ENCODE measurements around the gene BANP.
"Not testable (repeated sequence)": the region's sequence is repeated elsewhere in the genome, so short reads cannot be mapped to it uniquely, and the experiment has no call there.

BANP gene

DNA sequence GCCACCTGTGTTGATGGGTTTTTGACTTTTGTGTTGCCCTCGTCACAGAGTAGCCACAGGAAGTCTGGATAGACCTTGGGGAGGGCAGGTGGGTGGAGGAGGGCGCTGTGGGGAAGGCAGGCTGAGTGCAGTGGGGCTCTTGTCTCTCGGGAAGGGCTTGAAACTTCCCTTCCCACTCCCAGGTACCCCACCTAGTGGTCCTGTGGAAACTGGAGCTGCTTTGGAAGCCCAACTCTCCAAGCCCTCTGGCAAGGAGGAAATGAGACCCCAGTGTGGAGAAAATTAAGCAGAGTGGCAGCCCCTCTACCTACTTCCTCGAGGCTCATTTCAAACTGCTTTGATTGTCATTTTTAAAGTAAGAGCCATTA is 24.1 kb upstream of the BANP start:
- DNase-seq = no peak

DNA sequence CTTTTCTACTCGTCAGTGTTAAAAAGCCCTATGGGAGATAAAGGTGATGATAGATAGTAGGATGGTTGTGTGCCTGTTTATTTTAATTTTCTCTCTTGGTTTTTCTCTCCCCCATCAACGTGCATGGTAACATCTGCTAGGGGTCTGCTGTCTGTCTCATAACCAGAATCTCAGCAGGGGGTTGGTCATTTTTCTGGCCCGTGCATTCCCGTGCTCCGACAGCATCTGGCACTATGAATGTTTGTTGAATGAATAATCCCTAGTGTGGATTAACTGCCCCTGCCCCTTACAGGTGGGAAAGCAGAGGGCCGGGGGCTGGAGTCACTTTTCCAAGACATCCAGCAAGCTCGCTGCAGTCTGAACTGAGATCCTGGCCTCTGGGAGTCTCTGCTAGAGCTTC is 21.2 kb upstream of the BANP start:
- DNase-seq = no peak

DNA sequence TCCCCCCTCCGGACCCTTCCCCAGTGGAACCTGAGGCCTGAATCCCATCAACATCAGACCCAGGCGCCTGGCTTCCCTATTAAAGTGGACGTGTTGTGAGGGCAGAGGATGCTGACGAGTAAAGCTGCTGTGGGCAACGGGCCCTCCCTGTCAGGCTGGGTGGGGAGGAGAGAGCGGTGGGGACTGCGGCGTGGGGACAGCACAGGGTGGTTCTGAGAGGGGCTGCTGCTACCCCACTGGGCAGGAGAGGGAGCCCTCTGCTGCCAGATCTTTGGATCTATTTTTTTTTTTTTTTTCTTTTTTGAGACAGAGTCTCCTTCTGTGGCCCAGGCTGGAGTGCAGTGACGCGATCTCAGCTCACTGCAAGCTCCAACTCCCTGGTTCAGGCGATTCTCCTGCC is 20.8 kb upstream of the BANP start:
- no peak for DNase-seq

DNA sequence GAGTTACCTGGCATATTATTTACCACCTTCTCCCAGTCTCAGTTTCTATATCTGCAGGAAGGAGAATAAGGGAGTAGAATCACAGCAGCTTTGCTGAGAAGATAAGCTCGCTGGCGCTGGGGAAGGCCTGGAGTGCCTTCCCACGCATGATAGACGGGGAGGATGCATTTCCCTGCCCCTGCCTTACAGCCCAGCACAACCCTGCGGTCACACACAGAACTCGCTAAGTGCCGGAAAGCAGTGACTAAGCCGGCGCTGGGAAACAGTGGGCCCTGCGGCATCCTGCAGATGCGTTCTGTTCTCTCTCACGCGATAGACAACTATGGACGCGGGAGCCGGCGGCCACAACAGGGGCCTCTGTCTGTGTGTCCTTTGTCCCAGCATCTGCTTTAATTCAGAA is 19.7 kb upstream of the BANP start:
- DNase-seq = peak; percentile 44

DNA sequence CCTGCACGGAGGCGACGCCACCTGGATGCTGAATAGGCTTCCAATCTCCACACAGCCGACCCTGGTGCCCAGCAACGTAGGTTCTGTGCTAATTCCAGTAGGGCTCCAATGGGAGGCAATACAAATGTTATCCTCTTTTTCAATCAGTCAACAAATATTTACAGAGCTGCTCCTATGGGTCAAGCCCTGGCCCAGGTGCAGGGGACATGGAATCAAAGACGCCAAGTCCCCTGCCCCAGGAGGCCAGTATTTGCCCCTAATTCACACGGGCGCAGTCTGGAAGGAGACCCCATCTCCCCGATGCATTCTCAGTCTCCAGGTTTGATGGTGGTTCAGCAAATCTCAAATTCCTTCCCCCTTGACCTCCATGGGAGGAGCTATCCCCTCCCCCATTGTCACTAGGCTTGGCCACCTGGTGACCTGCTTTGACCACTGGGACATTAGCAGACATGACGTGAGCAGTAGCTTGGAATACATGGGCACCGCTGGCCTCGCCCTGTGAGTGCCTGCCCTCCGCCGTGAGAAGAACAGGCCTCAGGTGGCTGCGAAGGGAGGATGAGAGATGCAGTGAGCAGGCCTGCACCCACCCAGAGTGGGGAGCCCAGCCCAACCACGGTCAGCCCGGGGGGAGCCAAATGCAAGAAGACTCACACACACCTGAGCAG is 18.6 kb upstream of the BANP start:
- DNase-seq = not testable (repeated sequence)

DNA sequence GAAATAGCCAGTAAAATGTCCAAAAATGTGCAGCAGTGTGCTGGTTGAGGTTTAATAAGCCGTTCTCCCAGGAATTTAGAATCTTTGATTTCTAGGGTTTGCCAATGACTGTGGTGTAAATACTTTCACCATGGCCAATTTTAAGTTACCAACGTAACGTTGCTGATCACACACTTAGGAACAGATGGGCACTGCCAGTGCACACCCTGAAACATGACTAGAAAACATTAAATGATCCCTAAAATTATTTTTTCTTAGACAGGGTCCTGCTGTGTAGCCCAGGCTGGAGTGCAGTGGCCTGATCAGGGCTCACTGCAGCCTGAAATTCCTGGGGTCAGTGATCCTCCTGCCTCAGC is 18.1 kb upstream of the BANP start:
- DNase-seq = no peak

DNA sequence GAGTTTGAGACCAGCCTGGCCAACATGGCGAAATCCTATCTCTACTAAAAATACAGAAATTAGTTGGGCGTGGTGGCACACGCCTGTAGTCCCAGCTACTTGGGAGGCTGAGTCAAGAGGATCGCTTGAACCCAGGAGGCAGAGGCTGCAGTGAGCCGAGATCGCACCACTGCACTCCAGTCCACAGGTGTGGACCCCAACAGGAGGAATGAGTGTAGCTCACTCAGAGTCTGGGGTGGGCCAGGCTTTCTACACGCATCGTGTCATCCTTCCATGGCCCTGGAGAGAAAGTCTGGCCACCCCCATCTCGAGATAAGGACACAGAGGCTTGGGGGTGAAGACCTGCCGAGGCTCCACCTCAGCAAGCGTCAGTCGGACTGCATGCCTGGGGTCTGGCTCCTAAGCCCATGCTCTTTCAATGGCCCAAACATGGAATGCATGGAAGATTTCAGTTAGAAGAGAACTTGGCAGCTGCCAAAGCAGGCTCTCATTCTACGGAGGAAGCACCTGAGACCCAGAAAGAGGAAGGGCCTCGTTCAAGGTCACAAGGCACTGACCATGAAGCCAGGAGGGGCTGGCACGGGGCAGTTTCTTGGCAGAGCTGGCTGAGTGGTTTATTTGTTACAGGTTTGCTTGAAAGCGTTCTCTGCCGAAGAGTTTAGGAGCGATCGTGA is 16.3 kb upstream of the BANP start:
- not testable (repeated sequence) for DNase-seq

DNA sequence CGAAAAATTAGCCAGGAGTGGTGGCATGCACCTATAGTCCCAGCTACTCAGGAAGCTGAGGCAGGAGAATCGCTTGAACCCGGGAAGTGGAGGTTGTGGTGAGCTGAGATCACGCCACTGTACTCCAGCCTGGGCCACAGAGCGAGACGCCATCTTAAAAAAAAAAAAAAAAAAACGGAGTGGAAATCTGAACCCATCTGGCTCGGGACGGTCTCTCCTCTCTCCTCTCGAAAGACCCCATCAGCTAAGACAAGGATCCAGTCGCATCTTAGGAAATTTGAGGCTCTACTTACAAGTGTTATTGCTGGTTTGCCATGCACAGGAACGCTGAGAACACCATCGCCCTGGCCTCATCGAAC is 15.2 kb upstream of the BANP start:
- not testable (repeated sequence) for DNase-seq

DNA sequence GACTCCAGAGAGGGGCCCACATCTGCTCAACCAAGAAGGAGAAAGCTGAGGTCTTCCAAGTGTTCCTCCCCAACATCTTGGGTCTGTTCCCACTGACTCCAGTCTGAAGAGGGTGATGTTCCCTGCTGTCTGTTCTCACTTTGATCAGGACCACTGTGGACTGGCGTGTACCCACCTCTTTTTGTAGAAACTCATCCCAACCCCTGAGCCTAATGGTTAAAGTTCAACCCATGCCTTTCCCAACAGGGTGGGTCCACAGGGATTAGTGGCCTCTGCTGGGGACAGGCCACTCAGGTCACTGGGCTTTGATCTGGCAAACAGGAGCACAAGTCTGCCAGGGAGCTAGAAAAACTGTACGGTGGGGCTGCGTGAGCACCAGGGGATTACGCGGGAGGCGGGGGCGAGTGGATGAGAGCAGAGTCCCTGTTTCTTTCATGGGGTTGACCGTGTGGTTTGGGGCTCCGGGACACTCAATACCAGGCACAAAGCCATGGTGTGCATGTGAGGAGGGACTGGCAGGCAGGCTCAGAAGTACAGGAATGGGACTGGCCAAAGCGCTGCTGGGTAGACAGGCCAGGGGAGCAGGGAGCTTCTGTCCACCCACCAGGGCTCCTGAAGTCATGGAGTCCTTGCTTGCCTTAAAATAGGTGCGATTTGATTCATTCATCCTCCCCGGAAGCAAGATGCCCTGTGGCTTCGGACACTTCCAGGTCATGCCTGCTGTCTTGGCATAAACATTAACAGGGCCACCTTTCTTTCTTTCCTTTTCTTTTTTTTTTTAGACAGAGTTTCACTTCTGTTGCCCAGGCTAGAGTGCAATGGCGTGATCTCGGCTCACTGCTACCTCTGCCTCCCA is 14.6 kb upstream of the BANP start, which contains the start of gene CA5A:
Gene CA5A (minus strand): TSS at position 155 of the 856 bp plus-strand sequence. CDS start 79 bp downstream, at position 76.
- DNase-seq = no peak

DNA sequence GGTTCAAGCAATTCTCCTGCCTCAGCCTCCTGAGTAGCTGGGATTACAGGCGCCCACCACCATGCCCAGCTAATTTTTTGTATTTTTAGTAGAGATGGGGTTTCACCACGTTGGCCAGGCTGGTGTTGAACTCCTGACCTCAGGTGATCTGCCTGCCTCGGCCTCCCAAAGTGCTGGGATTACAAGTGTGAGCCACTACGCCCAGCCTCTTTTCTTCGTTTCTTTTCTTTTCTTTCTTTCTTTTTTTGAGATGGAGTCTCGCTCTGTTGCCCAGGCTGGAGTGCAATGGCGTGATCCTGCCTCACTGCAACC is 14.0 kb upstream of the BANP start:
- DNase-seq = not testable (repeated sequence)

DNA sequence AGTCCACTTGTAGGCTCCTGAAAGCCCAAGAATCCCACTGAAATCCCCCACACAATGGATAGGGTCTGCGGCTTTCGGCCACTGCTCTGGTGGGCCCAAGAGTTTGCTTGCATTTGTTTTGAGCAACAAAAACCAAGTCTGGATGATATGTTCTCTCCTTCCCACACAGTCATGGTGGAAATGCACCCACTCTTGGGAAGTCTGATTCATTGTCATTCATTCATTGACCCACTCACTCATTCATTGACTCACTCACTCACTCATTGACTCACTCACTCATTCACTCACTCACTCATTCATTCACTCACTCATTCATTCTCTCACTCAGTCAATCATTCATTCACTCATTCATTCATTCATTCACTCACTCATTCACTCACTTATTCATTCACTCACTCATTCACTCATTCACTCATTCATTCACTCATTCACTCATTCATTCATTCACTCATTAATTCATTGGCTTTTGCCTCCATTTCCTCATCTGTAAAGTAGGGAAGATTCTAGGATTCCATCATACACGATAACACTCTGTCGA is 12.8 kb upstream of the BANP start:
- no peak for DNase-seq

DNA sequence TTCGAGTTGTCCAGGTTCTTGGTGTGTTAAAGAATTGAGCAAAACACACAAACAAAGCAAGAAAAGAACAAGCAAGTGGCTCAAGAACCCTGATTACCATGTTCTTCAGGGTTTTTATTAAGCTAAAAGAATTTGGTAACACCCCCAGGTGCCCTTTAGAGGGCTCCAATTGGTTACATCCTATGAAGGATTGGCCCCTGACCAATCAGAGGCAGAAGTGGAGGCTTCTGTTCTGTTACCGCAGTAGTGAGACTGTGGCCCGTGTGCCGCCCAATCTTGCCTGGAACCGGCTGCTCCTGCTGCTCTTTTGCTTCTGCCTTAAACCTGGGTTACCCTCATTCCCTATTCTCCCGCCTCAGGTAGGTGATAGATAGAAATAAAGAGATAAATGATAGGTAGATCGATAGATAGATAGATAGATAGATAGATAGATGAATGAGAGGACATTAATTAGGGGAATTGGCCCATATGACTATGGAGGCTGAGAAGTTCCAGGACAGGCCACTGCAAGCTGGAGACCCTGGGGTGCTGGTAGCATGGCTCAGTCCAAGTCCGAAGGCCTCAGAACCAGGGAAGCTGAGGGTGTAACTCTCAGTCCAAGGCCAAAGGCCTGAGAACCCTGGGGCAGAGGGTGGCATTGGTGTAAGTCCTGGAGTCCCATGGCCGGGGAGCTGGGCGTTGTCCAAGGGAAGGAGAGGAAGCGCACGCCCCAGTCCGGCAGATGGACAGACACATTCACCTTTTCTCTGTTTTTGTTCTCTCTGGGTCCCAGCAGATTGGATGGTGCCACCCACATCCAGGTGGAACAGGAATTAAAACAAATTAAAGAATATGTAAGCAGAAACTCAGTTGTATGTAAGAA is 11.4 kb upstream of the BANP start:
- no peak for DNase-seq

DNA sequence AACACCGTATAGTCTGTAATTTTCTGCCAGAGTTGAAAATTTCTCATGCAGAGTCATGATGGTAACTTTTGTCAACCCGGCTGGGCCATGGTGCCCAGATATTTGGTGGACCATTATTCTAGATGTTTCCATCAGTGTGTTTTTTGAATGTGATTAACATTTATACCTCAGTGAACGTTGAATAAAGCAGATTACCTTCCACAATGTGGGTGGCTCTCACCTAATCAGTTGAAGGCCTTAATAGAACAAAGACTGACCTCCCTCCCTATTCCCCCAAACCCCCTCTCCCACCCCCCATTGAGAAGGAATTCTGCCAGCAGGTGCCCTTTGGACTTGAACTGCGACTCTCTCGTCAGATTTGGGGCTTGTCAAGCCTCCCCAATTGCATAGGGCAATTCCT is 8.6 kb upstream of the BANP start:
- no peak for DNase-seq

DNA sequence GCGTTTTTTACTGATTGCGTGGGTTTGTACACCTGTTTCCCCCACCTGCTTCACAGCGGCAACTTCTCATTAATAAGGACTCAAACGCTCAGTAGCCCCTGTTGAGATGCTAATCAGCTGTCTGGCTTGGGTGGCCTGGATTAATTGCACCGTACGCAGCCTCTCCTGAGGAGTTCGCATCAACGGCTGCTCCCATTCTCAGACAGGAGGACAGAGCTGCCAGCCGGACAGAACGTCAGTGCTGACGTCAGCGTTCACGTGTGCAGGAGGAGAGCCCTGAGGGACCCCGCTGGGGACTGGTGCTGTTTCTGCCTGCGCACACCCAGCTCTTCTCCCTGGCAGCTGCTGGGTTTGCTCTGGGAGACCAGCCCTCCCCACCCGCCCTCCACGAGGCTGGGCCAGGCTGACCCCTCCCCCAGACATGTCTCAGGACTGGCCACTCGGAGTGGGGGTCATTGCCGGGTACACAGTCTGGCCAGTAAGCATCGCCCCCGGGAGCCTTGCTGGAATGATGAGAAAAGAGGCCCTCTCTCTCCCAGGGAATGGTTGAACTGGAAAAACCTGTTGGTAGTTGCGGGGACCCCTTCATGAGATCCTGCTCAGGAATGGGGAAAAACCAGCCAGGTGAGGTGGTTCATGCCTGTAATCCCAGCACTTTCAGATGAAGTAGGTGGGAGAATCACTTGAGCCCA is 5.7 kb upstream of the BANP start:
- peak; percentile 22 for DNase-seq

DNA sequence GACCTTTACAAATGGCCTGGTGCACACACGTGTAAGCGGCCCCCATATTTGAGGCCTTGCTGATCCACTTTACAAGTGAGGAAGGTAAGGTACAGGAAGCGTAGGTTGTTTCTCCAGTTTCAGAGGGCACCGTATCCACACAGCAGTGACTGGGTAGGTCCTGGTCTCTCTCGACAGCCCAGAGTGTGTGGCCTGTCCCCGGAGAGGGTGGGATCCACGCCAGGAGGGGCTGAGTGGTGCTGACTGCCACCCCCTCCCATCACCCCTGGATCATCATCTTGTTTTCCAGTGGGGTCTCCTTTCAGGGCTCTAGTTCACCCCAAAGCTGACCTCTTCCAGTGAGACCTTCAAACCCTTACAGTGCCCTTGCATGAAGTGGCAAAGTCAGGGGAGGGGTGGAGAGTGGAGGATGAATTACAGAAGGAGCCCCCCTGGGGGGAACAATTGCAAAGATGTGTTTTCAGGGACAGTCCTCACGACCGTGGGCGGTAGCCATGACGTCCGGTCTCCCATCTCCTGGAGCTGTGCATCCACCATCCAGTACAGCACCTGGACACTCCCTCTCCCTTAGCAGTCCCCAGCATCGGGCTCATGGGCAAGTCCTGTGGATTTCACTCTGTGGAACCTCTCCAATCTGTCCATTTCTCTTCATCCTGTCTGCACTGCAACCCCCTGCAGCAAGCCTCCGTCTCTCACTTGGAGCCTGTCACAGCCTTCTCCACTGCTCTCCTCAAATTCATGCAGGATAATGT is 4.5 kb upstream of the BANP start:
- no peak for DNase-seq

DNA sequence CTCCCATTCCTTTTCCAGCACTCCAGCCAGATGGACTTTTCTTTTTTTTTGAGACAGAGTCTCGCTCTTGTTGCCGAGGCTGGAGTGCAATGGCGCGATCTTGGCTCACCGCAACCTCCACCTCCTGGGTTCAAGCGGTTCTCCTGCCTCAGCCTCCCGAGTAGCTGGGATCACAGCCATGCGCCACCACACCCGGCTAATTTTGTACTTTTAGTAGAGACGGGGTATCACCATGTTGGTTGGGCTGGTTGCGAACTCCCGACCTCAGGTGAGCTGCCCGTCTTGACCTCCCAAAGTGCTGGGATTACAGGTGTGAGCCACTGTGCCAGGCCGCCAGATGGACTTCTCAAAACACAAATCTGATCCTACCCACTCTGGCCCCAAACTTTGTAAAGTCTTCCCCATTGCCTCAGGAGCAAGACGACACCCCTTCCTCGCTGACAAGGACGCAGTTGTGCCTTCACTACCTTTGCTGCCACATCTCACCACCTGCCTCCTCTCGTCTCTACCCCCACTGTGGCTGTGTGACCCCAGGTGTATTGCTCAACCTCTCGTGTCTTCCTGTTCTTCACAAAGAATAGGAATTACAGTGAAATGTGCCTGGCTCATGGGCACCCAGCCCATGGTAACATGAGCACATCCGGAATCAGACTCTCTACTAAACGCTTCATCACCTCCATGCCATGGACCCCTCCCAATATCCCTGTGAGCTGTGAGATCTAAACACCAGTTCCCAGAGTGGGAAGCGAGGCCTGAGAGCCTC is 3.7 kb upstream of the BANP start:
- no peak for DNase-seq

DNA sequence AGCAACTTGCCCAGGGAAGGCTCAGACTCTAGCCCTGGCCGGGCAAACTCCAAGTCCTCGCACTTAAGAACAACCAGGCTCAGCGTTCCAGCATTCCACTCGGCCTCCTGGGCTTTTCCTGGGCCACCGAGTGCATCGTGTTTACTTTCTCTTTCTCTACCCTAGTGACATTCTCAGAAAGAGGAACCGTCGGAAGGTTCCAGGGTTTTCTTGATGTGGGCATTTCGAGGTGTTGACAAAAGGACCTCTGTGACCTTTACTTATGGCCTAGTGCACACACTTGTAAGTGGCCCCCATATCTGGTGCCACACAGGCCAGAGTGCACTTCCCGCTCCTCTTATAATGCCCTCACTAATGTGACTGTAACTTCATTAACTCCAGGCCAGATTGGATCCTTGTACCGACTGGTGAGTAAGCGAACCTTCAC is 3.1 kb upstream of the BANP start:
- no peak for DNase-seq

DNA sequence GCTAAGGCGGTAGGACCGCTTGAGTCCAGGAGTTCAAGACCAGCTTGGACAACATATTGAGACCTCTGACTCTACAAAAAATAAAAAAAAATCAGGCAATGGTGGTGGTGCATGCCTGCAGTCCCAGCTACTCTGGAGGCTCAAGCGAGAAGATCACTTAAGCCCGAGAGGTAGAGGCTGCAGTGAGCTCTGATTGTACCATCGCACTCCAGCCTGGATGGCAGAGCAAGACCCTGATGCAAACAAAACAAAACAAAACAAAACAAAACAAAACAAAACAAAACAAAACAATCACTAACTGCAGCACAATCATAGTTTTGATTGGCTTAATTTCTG is 2.5 kb upstream of the BANP start:
- no peak for DNase-seq

DNA sequence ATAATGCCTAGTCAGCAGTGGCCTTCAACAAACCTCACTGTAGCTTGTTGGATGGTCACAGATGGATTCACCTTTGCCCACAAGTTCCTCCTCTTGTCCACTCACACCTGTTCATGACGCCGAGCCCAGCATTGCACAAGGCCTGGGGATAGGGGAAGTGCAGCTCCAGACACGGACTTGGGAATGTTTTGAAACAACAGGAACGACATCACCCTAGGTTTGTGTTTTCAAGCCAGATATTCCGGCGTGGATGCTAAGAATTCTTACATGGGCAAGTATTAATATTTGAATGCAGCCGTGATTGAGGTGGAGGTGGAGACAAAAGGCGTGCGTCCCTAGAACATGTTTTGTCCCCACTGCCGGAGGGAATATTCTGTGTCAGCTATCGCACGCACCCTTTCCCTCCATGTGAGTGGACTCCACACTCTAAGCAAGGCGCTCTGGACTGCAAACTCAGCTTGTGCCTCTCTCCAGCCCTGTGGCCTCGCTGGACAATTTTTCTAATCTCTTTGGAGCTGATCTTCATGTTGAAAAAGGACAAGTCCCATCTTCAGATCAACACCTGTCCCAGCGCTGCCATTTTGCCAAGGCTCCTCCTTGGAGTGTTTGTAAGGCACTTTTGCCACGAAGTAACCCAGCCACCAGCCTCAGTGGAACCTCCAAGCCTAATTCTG is 2.0 kb upstream of the BANP start:
- DNase-seq = no peak

All from activated CD4-positive, alpha-beta T cell treated with anti-CD3 and anti-CD28 coated beads, Interleukin-10, Interleukin-2, amounts not matched to agents 100 ng/mL and 50 ng/mL, durations not matched to agents 16 hours and 8 hours (primary cell).